NCI-H1436 treated with DMSO at 0.1 percent for 48 hours (cell line): Measurements from ENCODE around the gene PAPLN.
"Not testable (repeated sequence)": the region's sequence is repeated elsewhere in the genome, so short reads cannot be mapped to it uniquely, and the experiment has no call there.

Source experiments
- DNase-seq: peaks from one replicate; lab custom pipeline; 2025; lab: John Stamatoyannopoulos, UW

The PAPLN gene

DNA sequence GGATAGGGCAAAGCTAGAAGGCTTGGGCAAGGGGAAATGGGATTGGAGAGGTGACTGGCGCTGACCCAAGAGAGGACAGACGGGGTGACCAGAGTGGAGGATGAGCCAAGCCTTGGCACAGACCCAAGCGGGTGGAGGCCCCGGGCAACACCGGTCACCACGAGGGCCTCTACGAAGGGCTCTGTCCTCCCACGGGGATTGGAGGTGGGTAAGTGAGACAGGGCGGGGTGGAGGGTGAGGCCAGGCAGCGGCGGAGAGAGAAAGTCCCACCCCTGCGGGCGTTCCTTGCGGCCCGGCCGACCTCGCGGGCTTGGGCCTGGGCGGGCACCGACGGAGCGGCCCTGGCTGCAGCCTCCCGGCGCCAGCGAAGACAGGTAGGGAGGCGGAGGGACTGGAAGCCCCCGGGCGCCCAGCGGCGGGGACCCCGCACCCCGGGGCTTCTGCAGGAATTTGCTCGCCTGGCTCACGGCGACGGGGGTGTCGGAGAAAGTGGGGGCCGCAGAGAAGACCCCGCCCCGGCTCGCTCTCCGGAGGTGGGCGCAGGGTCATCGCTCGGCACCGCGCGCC is at the start of gene PAPLN:
PAPLN (plus strand) TSS at position 288 of the 567 bp plus-strand sequence. CDS start 2,273 bp downstream, outside the sequence.
- no peak for DNase-seq

- DNase-seq, result no peak
These were observed 48.8 kb upstream of the PAPLN start for GRCh38 chr14:73188501-73188911.

- no peak for DNase-seq
These were observed 47.7 kb upstream of the PAPLN start for GRCh38 chr14:73189651-73190050.

DNA sequence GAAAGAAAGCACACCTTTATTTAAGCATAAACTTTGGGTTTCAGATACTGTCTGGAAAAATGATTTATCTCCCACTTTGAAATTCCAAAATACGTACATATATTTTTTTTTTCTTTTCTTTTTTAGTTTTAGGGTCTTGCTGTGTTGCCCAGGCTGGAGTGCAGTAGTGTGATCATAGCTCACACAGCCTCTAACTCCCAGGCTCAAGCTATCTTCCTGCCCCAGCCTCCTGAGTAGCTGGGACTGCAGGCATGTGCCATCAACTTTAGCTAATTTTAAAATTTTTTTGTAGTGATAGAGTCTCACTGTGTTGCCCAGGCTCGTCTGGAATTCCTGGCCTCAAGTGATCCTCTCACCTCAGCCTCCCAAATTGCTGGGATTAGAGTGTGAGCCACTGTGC is 45.9 kb upstream of the PAPLN start:
- DNase-seq, result no peak

DNA sequence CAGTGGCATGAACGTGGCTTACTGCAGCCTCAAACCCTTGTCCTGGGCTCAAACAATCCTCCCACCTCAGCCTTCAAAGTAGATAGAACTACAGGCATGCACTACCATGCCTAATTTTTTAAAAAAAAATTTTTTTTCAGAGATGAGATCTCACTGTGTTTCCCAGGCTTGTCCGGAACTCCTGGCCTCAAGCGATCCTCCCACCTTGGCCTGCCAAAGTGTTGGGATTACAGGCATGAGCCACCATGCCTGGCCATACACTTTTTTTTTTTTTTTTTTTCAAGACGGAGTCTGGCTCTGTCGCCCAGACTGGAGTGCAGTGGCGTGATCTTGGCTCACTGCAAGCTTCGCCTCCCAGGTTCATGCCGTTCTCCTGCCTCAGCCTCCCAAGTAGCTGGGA is 43.0 kb upstream of the PAPLN start:
- not testable (repeated sequence) for DNase-seq

GRCh38 chr14:73198253-73198652 is 39.1 kb upstream of the PAPLN start:
- DNase-seq, result no peak

DNA sequence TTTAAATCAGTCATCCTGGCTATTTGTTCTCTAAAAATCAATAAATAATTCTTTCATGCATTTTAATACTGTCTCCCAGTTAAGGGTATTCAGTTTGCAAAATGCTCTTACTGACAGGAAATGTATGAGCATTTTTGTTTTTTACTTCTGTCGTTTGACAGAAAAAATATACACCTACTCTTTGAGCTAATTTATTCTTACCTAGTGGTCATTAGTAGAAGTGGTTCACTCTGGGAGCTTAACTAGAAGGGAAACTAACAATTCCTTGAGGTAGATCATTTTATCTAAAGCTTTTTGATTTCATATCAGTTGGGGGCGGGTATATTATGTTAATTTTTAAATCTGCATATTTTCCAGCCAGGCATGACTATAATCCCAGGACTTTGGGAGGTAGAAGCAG is 33.8 kb upstream of the PAPLN start:
- no peak for DNase-seq

DNA sequence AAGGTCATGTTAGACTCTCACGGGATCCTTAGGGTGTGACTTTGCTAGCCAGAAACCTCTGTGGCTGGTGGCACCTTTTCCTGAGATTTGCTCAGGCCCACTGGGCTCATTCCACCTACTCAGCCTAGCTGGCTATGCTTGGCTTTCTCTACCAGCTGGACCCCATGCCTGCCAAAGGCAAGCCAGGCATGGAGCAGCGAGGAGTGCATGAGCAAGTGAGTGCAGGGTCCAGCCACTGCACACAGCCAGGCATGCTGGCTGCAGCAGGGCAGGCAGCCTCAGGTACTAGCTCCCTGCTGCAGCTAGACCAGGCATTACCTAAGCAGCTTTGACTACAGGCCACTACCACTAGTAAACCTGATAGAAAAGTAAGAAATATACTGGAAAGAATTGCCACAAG is 29.7 kb upstream of the PAPLN start:
- no peak for DNase-seq

- DNase-seq, result no peak
These were observed 28.9 kb upstream of the PAPLN start for GRCh38 chr14:73208390-73208789.

GRCh38 chr14:73208846-73209245 is 28.5 kb upstream of the PAPLN start:
- no peak for DNase-seq

- DNase-seq, result no peak
These were observed 27.4 kb upstream of the PAPLN start for GRCh38 chr14:73209953-73210352.

GRCh38 chr14:73211251-73212040 is 25.9 kb upstream of the PAPLN start:
- no peak for DNase-seq

DNA sequence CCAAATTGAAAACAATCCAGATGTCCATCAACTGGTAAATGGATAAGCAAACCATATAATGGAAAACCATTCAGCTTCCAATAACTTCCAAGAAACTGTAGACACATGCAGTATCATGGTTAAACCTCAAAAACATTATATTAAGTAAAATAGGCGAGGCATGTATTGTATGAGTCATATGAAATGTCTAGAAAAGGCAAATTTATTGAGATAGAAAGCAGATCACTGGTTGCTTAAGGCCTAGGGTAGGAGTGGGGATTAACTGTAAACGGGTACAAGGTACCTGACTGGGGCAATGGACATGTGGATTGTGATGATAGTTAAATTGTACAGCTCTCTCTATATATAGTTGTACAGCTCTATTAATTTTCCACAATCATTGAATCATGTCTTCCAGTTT is 21.3 kb upstream of the PAPLN start:
- no peak for DNase-seq

DNA sequence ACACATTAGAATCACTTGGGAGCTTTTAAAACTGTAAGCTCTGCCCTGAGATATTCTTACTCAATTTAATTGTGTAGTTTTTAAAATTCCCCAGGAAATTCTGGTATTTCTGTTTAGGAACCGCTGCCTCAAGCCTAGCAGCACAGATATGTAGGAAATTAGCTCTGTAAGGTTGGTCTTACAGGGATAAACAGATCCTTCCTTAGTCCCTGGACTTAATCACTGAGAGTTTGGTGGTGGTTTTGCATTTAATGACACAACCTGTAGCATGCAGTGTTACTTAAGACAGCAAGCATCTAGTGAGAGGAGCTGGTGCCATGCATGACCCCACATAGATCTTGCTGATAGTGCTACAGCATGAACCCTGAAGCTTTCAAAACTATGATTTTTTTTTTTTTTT is 19.9 kb upstream of the PAPLN start:
- DNase-seq, result no peak

DNA sequence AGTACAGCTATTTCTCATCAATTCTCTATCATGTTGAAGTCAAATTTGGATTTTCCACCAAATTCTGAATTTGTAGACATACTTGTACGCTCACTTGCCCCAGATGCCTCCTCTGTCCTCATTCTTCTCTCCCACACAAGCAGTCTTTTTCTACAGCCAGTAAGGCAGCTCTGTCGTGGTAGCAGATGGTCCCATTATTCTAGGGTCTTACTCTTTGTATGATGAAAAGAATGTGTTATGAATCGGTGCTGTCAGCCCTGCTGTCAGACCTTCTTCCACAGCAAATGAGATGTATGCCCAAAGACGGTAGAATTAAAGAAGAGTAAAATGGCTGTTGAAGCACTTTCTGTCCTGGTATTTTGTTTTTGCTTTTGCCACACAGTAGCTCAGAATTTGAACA is 17.2 kb upstream of the PAPLN start:
- no peak for DNase-seq

DNA sequence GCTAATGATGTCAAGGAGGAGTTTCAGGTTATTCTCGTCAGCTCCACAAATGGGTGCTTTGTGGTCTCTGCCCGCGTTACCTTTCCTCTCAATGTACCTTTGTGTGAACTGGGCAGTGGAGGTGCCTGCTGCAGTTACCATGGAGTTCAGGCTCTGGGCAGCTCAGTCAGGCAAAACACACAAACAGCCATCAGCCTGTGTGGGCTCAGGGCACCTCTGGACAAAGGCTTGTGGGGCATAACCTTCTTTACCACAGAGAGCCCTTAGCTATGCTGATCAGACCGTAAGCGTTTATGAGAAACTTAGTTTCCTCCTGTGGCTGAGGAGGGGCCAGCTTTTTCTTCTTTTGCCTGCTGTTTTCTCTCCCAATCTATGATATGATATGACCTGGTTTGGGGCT is 16.7 kb upstream of the PAPLN start:
- no peak for DNase-seq

DNA sequence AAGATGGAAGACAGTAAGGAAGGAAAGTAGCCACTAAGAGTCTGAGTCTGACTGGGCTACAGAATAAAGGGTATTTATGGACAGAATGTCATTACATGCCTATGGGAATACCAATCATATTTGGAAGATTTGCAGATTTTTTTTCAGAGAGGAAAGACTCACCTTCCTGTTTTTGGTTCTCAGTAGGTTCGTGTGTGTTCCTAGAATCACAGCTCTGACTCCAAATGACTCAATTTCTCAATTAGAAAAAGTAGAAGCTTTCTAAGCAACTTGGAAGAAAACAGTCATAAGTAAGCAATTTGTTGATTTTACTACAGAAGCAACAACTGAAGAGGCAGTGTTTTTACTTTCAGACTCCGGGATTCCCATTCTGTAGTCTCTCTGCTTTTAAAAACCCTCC is 15.4 kb upstream of the PAPLN start:
- DNase-seq, result no peak

- DNase-seq, result no peak
These were observed 14.3 kb upstream of the PAPLN start for GRCh38 chr14:73223049-73223448.

DNA sequence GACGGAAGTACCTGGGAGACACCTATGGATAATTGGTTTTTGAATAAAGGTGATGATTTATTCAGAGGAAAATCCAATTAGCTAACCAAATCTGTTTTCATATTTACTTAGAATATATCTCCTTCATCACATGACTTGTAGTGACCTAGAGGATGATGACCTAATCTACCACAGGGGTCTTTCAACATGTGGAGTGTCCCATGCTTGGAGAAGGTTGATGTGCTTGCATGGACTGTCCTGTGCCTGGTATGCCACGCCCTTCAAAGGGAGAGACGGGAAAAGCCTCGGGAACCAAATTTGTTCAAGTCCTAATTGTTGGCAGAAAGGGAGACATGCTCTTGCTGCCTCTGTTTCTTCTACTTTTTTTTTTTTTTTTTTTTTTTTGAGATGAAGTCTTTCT is 11.8 kb upstream of the PAPLN start:
- no peak for DNase-seq

DNA sequence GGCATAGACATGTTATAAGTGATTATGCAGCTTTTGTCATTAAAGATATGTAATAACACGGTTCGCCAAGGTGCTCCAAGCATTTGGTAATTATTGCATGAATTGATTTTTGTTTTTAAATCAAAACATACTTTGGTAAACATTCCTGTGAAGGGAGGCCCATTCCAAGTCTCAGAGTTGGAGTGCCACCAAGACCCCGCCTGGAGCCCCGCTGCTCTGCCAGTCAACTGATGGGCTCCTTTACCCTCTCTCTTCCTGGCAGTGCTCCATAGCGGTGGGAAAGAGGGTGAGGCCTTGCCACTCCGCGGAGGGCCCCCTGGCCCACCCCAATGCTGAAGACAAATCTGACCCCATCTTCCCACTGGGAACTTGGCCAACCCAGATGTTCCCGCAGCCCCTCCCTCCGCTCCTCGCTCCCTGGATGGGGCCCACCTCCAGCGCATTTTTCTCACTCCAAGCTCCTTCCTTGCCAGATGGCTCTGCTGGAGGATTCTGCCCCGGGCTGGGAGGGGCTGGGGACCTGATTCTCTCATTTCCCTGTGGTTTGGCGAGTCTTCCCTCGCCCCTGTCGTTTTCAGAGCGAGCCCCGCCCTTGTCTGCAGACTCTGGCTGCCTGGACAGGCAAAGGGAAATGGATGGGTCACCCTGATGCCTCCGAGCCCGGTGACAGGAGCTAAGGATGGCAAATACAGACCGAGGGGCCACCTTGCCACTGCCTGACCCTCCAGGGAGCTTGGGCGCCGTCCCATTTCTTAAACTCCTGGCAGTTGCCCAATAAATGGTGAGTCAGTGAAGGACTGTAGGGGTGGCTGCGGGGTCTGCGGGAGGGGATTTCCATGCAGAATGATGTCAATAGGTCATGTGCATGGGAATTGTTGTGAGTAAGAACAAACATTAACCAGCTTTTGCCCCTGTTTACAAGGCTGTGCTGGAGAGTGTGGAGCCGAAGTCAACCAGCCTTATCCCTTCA is 9.2 kb upstream of the PAPLN start:
- DNase-seq, result no peak

GRCh38 chr14:73230051-73230450 is 7.3 kb upstream of the PAPLN start:
- DNase-seq, result no peak

DNA sequence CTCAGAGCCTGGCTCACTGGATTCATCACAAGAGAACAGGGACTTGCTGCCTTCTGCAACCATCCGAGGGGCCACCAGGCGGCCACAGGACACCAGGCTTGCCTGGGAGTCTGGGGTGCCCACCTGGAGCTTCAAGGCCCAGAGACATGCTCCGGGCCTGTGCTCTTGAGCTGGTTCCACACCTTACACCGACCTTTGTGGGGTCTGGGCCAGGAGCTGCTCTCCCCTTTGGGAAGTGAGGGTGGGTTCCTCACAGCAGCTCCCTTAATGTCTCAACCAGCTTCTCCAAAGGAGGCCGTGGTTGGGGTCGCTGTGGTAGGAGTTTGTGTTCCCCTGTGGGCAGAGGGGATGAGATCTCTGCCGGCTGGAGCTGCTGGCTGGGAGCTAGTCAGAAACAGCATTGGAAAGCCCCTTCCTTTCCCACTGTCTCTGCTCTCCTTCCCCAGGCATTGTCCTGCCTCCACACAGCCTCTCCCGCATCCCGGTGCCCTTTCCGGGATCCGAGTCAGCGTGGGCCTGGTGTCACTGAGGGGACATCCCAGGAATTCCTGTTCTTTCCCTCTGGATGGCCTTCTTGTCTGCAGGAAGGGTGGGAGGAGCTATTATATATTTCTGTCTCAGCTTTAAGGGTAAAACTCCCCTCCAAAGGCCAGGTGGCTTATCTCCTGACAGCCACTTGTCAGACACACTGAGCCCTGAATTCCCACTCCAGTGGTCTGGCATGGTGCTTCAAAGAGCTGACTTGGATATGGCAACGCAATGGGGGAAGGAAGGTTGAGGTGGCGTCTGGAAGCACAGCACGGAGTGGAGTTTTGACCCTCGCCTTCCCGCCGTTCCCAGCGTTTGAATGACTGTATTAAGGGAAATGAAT is 5.1 kb upstream of the PAPLN start:
- no peak for DNase-seq
